DND-41 (cell line): ENCODE measurements around the gene EIF6.

ENCODE experiments used
- ATAC-seq: fragments of 200-7000 bp; cut with Tn5 transposase; 3 replicates; pipeline ENCODE4 v1.9.1; 2021; ENCODE audit warnings: low read depth; ENCODE audit not compliant: insufficient read depth
- DNase-seq: peaks from one replicate; pipeline ENCODE4 v3.0.0-alpha.2; 2020
- H2AFZ ChIP-seq: 2 replicates; pipeline ENCODE4 v1.6.0; 2012; ENCODE audit warnings: low read depth, low read length
- H3K27ac ChIP-seq: 2 replicates; pipeline ENCODE4 v1.5.1; 2012; ENCODE audit warnings: low read length, inconsistent platforms
- H3K27me3 ChIP-seq: fragments of 200-600 bp; sonication (generic); 2 replicates; pipeline ENCODE4 v1.6.0; 2012; ENCODE audit warnings: low read length, mild to moderate bottlenecking, inconsistent platforms; ENCODE audit not compliant: insufficient read depth, poor library complexity
- H3K36me3 ChIP-seq: 2 replicates; pipeline ENCODE4 v1.5.1; 2012; ENCODE audit warnings: low read length, inconsistent platforms; ENCODE audit not compliant: insufficient read depth
- H3K4me1 ChIP-seq: 2 replicates; pipeline ENCODE4 v1.5.1; 2012; ENCODE audit warnings: mild to moderate bottlenecking, low read length; ENCODE audit not compliant: insufficient read depth
- H3K4me2 ChIP-seq: 2 replicates; pipeline ENCODE4 v1.6.0; 2012; ENCODE audit warnings: mild to moderate bottlenecking, moderate library complexity, low read length, inconsistent platforms; ENCODE audit not compliant: insufficient read depth
- H3K4me3 ChIP-seq, 2 experiments: fragments of 200-600 bp in 1 of 2; shearing (Covaris generic) in 1 of 2; 2 replicates each; pipeline ENCODE4 v1.5.1; 2012 to 2016; ENCODE audit warnings: inconsistent platforms in 2 of 2, low read length in 2 of 2, mild to moderate bottlenecking in 2 of 2, low read depth in 1 of 2, moderate library complexity in 1 of 2
- H3K79me2 ChIP-seq: 2 replicates; pipeline ENCODE4 v1.6.0; 2012; ENCODE audit warnings: low read length, inconsistent platforms; ENCODE audit not compliant: insufficient read depth
- H3K9ac ChIP-seq: 2 replicates; pipeline ENCODE4 v1.6.0; 2012; ENCODE audit warnings: low read depth, mild to moderate bottlenecking, inconsistent platforms, low read length, moderate library complexity
- H3K9me3 ChIP-seq: 2 replicates; pipeline ENCODE4 v1.5.1; 2012; ENCODE audit warnings: low read length, moderate library complexity, mild to moderate bottlenecking, inconsistent platforms; ENCODE audit not compliant: insufficient read depth, severe bottlenecking
- H4K20me1 ChIP-seq: 2 replicates; pipeline ENCODE4 v1.6.0; 2012; ENCODE audit warnings: low read length; ENCODE audit not compliant: insufficient read depth
- CTCF ChIP-seq: IDR thresholded peaks from 2 replicates; pipeline ENCODE4 v1.5.1; 2012; ENCODE audit warnings: borderline replicate concordance, low read length, moderate library complexity, mild to moderate bottlenecking; ENCODE audit not compliant: poor library complexity, severe bottlenecking; ENCODE audit errors: extremely low read depth
- EZH2 ChIP-seq: IDR thresholded peaks from 3 replicates; pipeline ENCODE4 v1.6.1; 2012; ENCODE audit warnings: borderline replicate concordance, low read depth, mild to moderate bottlenecking, moderate library complexity, low read length, inconsistent platforms; ENCODE audit not compliant: severe bottlenecking

Gene EIF6

GRCh38 chr20:35276408-35276807, 8.2 kb downstream of the EIF6 start:
- Histone ChIP-seq H3K27ac (no peak overlapping the region), H3K4me3 (peak overlapping the region in 1 of 2 experiments; percentile 64; a peak in 2 of 4 replicates), H3K36me3 (peaks cover 28% of the 10 kb centered on the region), H3K9ac (peak overlapping the region; percentile 66), H3K79me2 (peaks cover 7% of the 10 kb centered on the region), H4K20me1 (peaks cover 25% of the 10 kb centered on the region), H3K4me1 (peaks cover 17% of the 10 kb centered on the region), H3K9me3 (no peaks in the 10 kb centered on the region), H2AFZ (no peak overlapping the region), H3K4me2 (peak overlapping the region; percentile 77), H3K27me3 (no peaks in the 10 kb centered on the region)
- ATAC-seq (no peak), DNase-seq (no peak)
- TF ChIP-seq CTCF, result no peak
- no peak for TF ChIP-seq EZH2

- Histone ChIP-seq H3K27ac (no peak overlapping the region), H3K9me3 (no peaks in the 10 kb centered on the region), H3K4me2 (no peak overlapping the region), H2AFZ (no peak overlapping the region), H3K36me3 (peaks cover 28% of the 10 kb centered on the region), H3K9ac (no peak overlapping the region), H3K79me2 (peaks cover 7% of the 10 kb centered on the region), H3K4me3 (no peak overlapping the region), H3K4me1 (peaks cover 17% of the 10 kb centered on the region), H3K27me3 (no peaks in the 10 kb centered on the region), H4K20me1 (peaks cover 25% of the 10 kb centered on the region)
- DNase-seq, result no peak
- TF ChIP-seq CTCF (no peak), EZH2 (no peak)
- no peak for ATAC-seq
These were observed 8.8 kb downstream of the EIF6 start for GRCh38 chr20:35275741-35276251.

GRCh38 chr20:35274172-35275092, 10.1 kb downstream of the EIF6 start:
- H3K27ac ChIP-seq, result no peak overlapping the region
- TF ChIP-seq CTCF (no peak), EZH2 (no peak)
- H3K79me2 ChIP-seq, result peaks cover 7% of the 10 kb centered on the region
- H3K4me3 ChIP-seq, result no peak overlapping the region
- H3K36me3 ChIP-seq, result peaks cover 15% of the 10 kb centered on the region
- H3K27me3 ChIP-seq, result no peaks in the 10 kb centered on the region
- ATAC-seq (no peak), DNase-seq (no peak)
- no peak overlapping the region for H2AFZ ChIP-seq
- H3K4me2 ChIP-seq, result no peak overlapping the region
- no peak overlapping the region for H3K9ac ChIP-seq
- peaks cover 17% of the 10 kb centered on the region for H3K4me1 ChIP-seq
- peaks cover 18% of the 10 kb centered on the region for H4K20me1 ChIP-seq
- no peaks in the 10 kb centered on the region for H3K9me3 ChIP-seq
